K562 (cell line): ENCODE results near the gene FFAR1. TPM values are rescaled to one million over a fixed set of nuclear protein-coding genes. Genes with fewer than 3 reads are reported as not detected.

ENCODE experiments used
- ATAC-seq: fragments of 200-7000 bp; cut with Tn5 transposase; 3 replicates; pipeline ENCODE4 v1.9.1; 2020; ENCODE audit warnings: moderate library complexity
- BruUV-seq: library from RNA; stranded (reverse); fragments of 400-500 nt; replicated peaks from 2 replicates; lab custom pipeline; 2021; lab: Mats Ljungman, UMichigan
- CTCF ChIA-PET: fragments of 300-600 bp; formaldehyde crosslinking; extraction: SDS; loops from one replicate; lab custom pipeline; 2021; ENCODE audit warnings: low intra/inter-chr PET ratio; lab: Yijun Ruan, JAX
- POLR2A ChIA-PET: fragments of 300-600, 350-650 bp; sonication (Branson Sonifier 250); formaldehyde crosslinking; extraction: SDS; loops from one replicate; lab custom pipeline; 2021; ENCODE audit warnings: antibody characterized with exemption, inconsistent platforms; lab: Yijun Ruan, JAX
- DNase-seq, 4 experiments: peaks; one replicate each; pipeline versions ENCODE4 v3.0.0 to v3.0.0-alpha.2; 2011 to 2018; ENCODE audit warnings: low spot score in 3 of 4, mixed read lengths in 3 of 4; ENCODE audit errors: extremely low read depth in 1 of 4
- FAIRE-seq: peaks from 2 replicates; lab custom pipeline; 2011; peaks lifted over from hg19 to GRCh38; lab: Jason Lieb, UNC
- H2AFZ ChIP-seq: 2 replicates; pipeline ENCODE4 v1.6.0; 2011; ENCODE audit warnings: low read depth, low read length, control low read depth, inconsistent platforms
- H3K27ac ChIP-seq: fragments of 200-600 bp; 3 replicates; pipeline ENCODE4 v1.8.0; 2011; ENCODE audit warnings: low read depth, mild to moderate bottlenecking, control low read depth, inconsistent platforms, low read length, moderate library complexity, mixed read lengths; ENCODE audit errors: extremely low read depth
- H3K27me3 ChIP-seq, 2 experiments: fragments of 300-600 bp in 1 of 2; 2 replicates in 1 of 2; 3 replicates in 1 of 2; pipeline versions ENCODE4 v1.6.0 to v1.8.0; 2011; ENCODE audit warnings: inconsistent platforms in 2 of 2, low read length in 2 of 2, mild to moderate bottlenecking in 1 of 2, mixed read lengths in 1 of 2, moderate library complexity in 1 of 2; ENCODE audit not compliant: control insufficient read depth in 2 of 2, insufficient read depth in 2 of 2
- H3K36me3 ChIP-seq: fragments of 300-600 bp; 3 replicates; pipeline ENCODE4 v1.8.0; 2011; ENCODE audit warnings: mild to moderate bottlenecking, low read length, inconsistent platforms; ENCODE audit not compliant: control insufficient read depth, insufficient read depth
- H3K4me1 ChIP-seq, 2 experiments: fragments of 200-600 bp in 1 of 2; replicated peaks in 1 of 2; 2 replicates in 1 of 2; 3 replicates in 1 of 2; pipeline versions ENCODE4 v1.5.1 to v1.8.0; 2011; ENCODE audit warnings: inconsistent platforms in 2 of 2, low read length in 2 of 2, mild to moderate bottlenecking in 1 of 2, mixed read lengths in 1 of 2, moderate library complexity in 1 of 2; ENCODE audit not compliant: control insufficient read depth in 2 of 2, insufficient read depth in 2 of 2
- H3K4me2 ChIP-seq: 2 replicates; pipeline ENCODE4 v1.6.1; 2011; ENCODE audit warnings: low read length, control low read depth, inconsistent platforms, mixed read lengths; ENCODE audit not compliant: insufficient read depth
- H3K4me3 ChIP-seq: fragments of 200-600 bp; sonication (generic), shearing (Covaris generic); 2 replicates; pipeline ENCODE4 v1.5.1; 2016; ENCODE audit warnings: control low read depth, inconsistent platforms
- H3K79me2 ChIP-seq: fragments of 200-600 bp; 3 replicates; pipeline ENCODE4 v1.8.0; 2011; ENCODE audit warnings: low read length, inconsistent platforms; ENCODE audit not compliant: control insufficient read depth, insufficient read depth
- H3K9ac ChIP-seq, 2 experiments: 2 replicates each; pipeline versions ENCODE4 v1.6.0 to v1.6.1; 2011; ENCODE audit warnings: low read depth in 2 of 2, low read length in 2 of 2, control low read depth in 1 of 2, inconsistent platforms in 1 of 2, mild to moderate bottlenecking in 1 of 2, mixed read lengths in 1 of 2; ENCODE audit not compliant: insufficient read depth in 1 of 2
- H3K9me1 ChIP-seq: one replicate; pipeline ENCODE4 v1.6.0; 2011; ENCODE audit warnings: inconsistent platforms, mild to moderate bottlenecking, low read length, moderate library complexity; ENCODE audit not compliant: control insufficient read depth, insufficient read depth
- H3K9me3 ChIP-seq: replicated peaks from 2 replicates; pipeline ENCODE4 v1.5.1; 2011; ENCODE audit warnings: low read depth, low read length, inconsistent platforms; ENCODE audit not compliant: control insufficient read depth, insufficient read depth
- H4K20me1 ChIP-seq: replicated peaks from 2 replicates; pipeline ENCODE4 v1.6.1; 2011; ENCODE audit warnings: low read length, inconsistent platforms, mixed read lengths; ENCODE audit not compliant: control insufficient read depth, insufficient read depth
- ATF1 ChIP-seq, 2 experiments: fragments of 450-650 bp in 1 of 2; IDR thresholded peaks; 2 replicates each; pipeline ENCODE4 v1.6.1; 2016; ENCODE audit warnings: missing compliant biosample characterization in 1 of 2, missing genetic modification characterization in 1 of 2
- BHLHE40 ChIP-seq: IDR thresholded peaks from 2 replicates; pipeline ENCODE4 v1.6.1; 2011; ENCODE audit warnings: low read length, improper control_type of control experiment
- CHD4 ChIP-seq: fragments of 200-600 bp; sonication (generic); IDR thresholded peaks from 3 replicates; pipeline ENCODE4 v1.6.1; 2012; ENCODE audit warnings: low read depth, mild to moderate bottlenecking, mixed read lengths, low read length, inconsistent platforms; ENCODE audit not compliant: insufficient read depth, insufficient replicate concordance, poor library complexity, severe bottlenecking
- ETV5 ChIP-seq: sonication (generic); formaldehyde crosslinking; IDR thresholded peaks from 2 replicates; pipeline ENCODE4 v1.4.0; 2020; ENCODE audit warnings: low read depth, mild to moderate bottlenecking, missing genetic modification reagents
- HDAC8 ChIP-seq: fragments of 450-650 bp; IDR thresholded peaks from 2 replicates; pipeline ENCODE4 v1.6.1; 2016; ENCODE audit warnings: mild to moderate bottlenecking, missing genetic modification characterization, moderate library complexity, missing compliant biosample characterization
- KAT7 ChIP-seq: sonication (generic); formaldehyde crosslinking; IDR thresholded peaks from 2 replicates; pipeline ENCODE4 v1.8.0; 2022; ENCODE audit warnings: missing genetic modification reagents, mild to moderate bottlenecking, borderline replicate concordance
- LEF1 ChIP-seq: fragments of 450-650 bp; IDR thresholded peaks from 2 replicates; pipeline ENCODE4 v1.6.1; 2016; ENCODE audit warnings: mild to moderate bottlenecking
- MCM7 ChIP-seq, 2 experiments: fragments of 450-650 bp; IDR thresholded peaks; 2 replicates each; pipeline ENCODE4 v1.6.1; 2016 to 2018
- PHTF2 ChIP-seq: fragments of 250-450 bp; sonication (Bioruptor Pico); IDR thresholded peaks from 2 replicates; pipeline ENCODE4 v1.5.0; 2021; ENCODE audit warnings: mild to moderate bottlenecking
- PURB ChIP-seq: sonication (generic); formaldehyde crosslinking; IDR thresholded peaks from 2 replicates; pipeline ENCODE4 v1.9.0; 2021; ENCODE audit warnings: low read depth, mild to moderate bottlenecking, missing genetic modification reagents
- SMARCB1 ChIP-seq: IDR thresholded peaks from 2 replicates; pipeline ENCODE4 v1.6.1; 2011; ENCODE audit warnings: improper control_type of control experiment, low read depth; ENCODE audit not compliant: insufficient read length
- SNRNP70 ChIP-seq: fragments of 200-400 bp; formaldehyde crosslinking; optimal IDR thresholded peaks from 2 replicates; pipeline ENCODE3; 2017; ENCODE audit warnings: low read depth, low read length
- TAF9B ChIP-seq: fragments of 450-650 bp; IDR thresholded peaks from 2 replicates; pipeline ENCODE4 v1.6.1; 2018; ENCODE audit warnings: mild to moderate bottlenecking; ENCODE audit not compliant: partially characterized antibody
- TCFL5 ChIP-seq: fragments of 250-450 bp; sonication (Bioruptor Pico); conservative IDR thresholded peaks from 2 replicates; pipeline ENCODE4 v1.6.1; 2021; ENCODE audit warnings: mild to moderate bottlenecking, moderate library complexity, matching md5 sums
- ZBTB7A ChIP-seq: IDR thresholded peaks from 2 replicates; pipeline ENCODE4 v1.6.1; 2011; ENCODE audit warnings: low read depth, mild to moderate bottlenecking, low read length, moderate library complexity, borderline replicate concordance; ENCODE audit not compliant: control insufficient read depth
- ZNF134 ChIP-seq: fragments of 250-450 bp; sonication (Bioruptor Pico); conservative IDR thresholded peaks from 2 replicates; pipeline ENCODE4 v1.4.0; 2020
- ZNF347 ChIP-seq: fragments of 450-650 bp; formaldehyde crosslinking; IDR thresholded peaks from 2 replicates; pipeline ENCODE4 v1.4.0; 2020; ENCODE audit warnings: low read depth, mild to moderate bottlenecking, moderate library complexity
- ZNF717 ChIP-seq: fragments of 250-450 bp; sonication (Bioruptor Pico); IDR thresholded peaks from 2 replicates; pipeline ENCODE4 v1.5.0; 2021
- WGBS: fragments of 100-300 bp; shearing (Covaris generic); methylation state at CpG from one replicate; pipeline ENCODE4 v1.1.6; 2016; ENCODE audit warnings: low coverage, mixed read lengths; ENCODE audit not compliant: insufficient coverage; ENCODE audit errors: missing lambda C conversion rate; 5-methylcytosine and 5-hydroxymethylcytosine counted together
- in situ Hi-C: fragments of 300-500 bp; cut with MboI; formaldehyde crosslinking; loops from 4 replicates; pipeline ENCODE4 v1.15.0; 2018; ENCODE audit warnings: inconsistent platforms, mixed read lengths
- intact Hi-C: fragments of 100-400 bp; cut with micrococcal nuclease; formaldehyde crosslinking; loops from 2 replicates; pipeline ENCODE4 v1.14.2; 2022
- polyA plus RNA-seq, 8 experiments: library from polyadenylated mRNA; depleted of rRNA in 4 of 8; stranded (reverse) in 5 of 8; unstranded in 3 of 8; fragments of >200 nt; fragmentation: Nextera tagmentation in 2 of 8; fragmentation: Illumina TruSeq in 1 of 8; extraction: Ambion mirVana in 2 of 8; extraction: Trizol in 1 of 8; gene quantifications; 2 replicates each; pipeline versions ENCODE4 v1.2.1 to v1.2.3, GENCODE V29; 2011 to 2014; ENCODE audit warnings: inconsistent platforms in 1 of 8, missing spikeins in 1 of 8
- total RNA-seq, 7 experiments: library from RNA; depleted of rRNA in 6 of 7; stranded (reverse); fragments of >200 nt in 6 of 7; fragmentation: Illumina TruSeq in 2 of 7; extraction: Trizol in 2 of 7; gene quantifications; 2 replicates each; pipeline versions ENCODE4 v1.2.1 to v1.2.3, GENCODE V29; 2011 to 2021; ENCODE audit warnings: low replicate concordance in 1 of 7
- TF ChIP-seq, protein P1 (sequence below): fragments of 250-450 bp; sonication (Bioruptor Pico); IDR thresholded peaks from 2 replicates; pipeline ENCODE4 v1.5.0; 2020; ENCODE audit warnings: mild to moderate bottlenecking

The FFAR1 gene
- total and polyA plus RNA-seq, 9 of the 15 experiments (the other 6 are each of a cell fraction or from before 2014, with no cell fraction given) = not detected

DNA sequence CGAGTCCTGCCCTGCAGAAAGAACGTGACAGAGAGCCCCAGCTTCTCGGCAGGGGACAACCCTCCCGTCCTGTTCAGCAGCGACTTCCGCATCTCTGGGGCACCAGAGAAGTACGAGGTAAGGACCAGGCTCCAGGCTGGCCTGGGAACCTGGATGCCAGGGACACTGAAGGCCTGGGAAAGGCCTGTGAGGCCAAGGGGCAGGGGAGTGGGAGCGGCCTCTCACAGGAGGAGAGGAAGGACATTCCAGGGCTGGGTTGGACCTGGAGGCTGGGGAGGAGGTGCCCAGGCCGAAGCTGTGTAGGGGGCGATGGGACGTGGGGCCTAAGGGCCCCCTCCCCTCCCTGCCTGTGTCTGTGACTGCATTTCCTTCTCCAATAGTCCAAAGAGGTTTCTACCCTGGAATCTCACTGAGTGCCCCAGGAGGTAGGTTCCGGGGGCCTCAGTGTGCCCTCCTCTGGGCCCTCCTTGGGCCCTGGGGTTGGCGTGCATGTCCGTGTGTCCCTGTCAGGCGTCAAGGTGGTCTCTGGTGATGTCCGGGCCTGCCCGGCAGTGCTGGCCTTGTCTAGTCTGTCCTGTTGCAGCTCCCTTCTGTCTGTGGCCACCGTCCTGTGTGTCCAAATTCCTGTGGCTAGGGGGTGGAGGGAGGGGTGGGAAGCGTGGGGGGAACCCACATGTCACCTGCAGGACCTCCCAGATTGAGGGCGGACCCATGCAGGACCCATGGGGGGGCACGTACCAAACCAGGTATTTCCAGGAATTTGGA, 35.6 kb upstream of the FFAR1 start:
- Histone ChIP-seq H3K9me3 (no peaks in the 10 kb centered on the region), H3K36me3 (no peaks in the 10 kb centered on the region), H3K4me3 (no peak overlapping the region), H3K27me3 (no peaks in the 10 kb centered on the region), H3K79me2 (peaks cover 10% of the 10 kb centered on the region; the same call in 2 of the 3 replicates), H3K9me1 (no peaks in the 10 kb centered on the region), H3K4me2 (no peak overlapping the region), H3K9ac (peak overlapping the region in 1 of 2 experiments; percentile 81; a peak in 2 of 4 replicates), H3K27ac (no peak overlapping the region), H2AFZ (no peak overlapping the region), H4K20me1 (no peaks in the 10 kb centered on the region), H3K4me1 (peaks cover 52 to 74% of the 10 kb centered on the region in 2 experiments)
- intact Hi-C loops = no loop called here
- peak in 2 of 4 experiments; percentile 8 to 22 for DNase-seq
- in situ Hi-C loops = no loop called here
- FAIRE-seq = no peak
- ChIA-PET CTCF (no interaction called here), POLR2A (interaction anchor here (0.6 to 0.7 kb wide), 2 partner anchors 17 to 169 kb away, joined by 3 to 4 read pairs; no protein-coding TSS in a partner anchor)
- ATAC-seq = no peak
- BruUV-seq = no TSS peak
- WGBS = 69% methylated on average over 13 of the region's 21 CpGs
- no peak for TF ChIP-seq CHD4
- no peak for TF ChIP-seq PHTF2 (CRISPR knock-in tag)
- no peak for TF ChIP-seq SNRNP70
- no peak for TF ChIP-seq ATF1 (CRISPR knock-in tag; IDR thresholded peaks at IDR 0.05)
- TF ChIP-seq ATF1 (tag; IDR thresholded peaks at IDR 0.05) = no peak
- no peak for TF ChIP-seq TAF9B
- no peak for TF ChIP-seq ZNF347 (CRISPR knock-in tag)
- no peak for TF ChIP-seq ETV5 (CRISPR knock-in tag)
- no peak for TF ChIP-seq TCFL5 (CRISPR knock-in tag)
- TF ChIP-seq BHLHE40 = no peak
- no peak for TF ChIP-seq ZNF717 (CRISPR knock-in tag)
- TF ChIP-seq, protein P1, sequence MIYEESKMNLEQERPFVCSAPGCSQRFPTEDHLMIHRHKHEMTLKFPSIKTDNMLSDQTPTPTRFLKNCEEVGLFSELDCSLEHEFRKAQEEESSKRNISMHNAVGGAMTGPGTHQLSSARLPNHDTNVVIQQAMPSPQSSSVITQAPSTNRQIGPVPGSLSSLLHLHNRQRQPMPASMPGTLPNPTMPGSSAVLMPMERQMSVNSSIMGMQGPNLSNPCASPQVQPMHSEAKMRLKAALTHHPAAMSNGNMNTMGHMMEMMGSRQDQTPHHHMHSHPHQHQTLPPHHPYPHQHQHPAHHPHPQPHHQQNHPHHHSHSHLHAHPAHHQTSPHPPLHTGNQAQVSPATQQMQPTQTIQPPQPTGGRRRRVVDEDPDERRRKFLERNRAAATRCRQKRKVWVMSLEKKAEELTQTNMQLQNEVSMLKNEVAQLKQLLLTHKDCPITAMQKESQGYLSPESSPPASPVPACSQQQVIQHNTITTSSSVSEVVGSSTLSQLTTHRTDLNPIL (CRISPR knock-in tag) = no peak
- TF ChIP-seq HDAC8 (tag) = no peak
- TF ChIP-seq PURB = no peak
- TF ChIP-seq ZNF134 (CRISPR knock-in tag) = no peak
- TF ChIP-seq LEF1 = no peak
- TF ChIP-seq MCM7 (IDR thresholded peaks at IDR 0.05) = no peak
- no peak for TF ChIP-seq KAT7 (CRISPR knock-in tag)
- TF ChIP-seq SMARCB1 = no peak
- TF ChIP-seq ZBTB7A = no peak
